HepG2 (cell line): Measurements from ENCODE around the gene MYRIP. TPM values are rescaled to one million over a fixed set of nuclear protein-coding genes. Genes with fewer than 3 reads are reported as not detected.

ENCODE experiments used
- ATAC-seq: fragments of 200-7000 bp; cut with Tn5 transposase; 3 replicates; pipeline ENCODE4 v1.9.1; 2020; ENCODE audit warnings: mild to moderate bottlenecking, moderate library complexity
- BruUV-seq: library from RNA; stranded (reverse); fragments of 400-500 nt; replicated peaks from 2 replicates; lab custom pipeline; 2021; lab: Mats Ljungman, UMichigan
- CTCF ChIA-PET: fragments of 300-600 bp; formaldehyde crosslinking; extraction: SDS; loops from one replicate; lab custom pipeline; 2021; ENCODE audit warnings: low total read pairs, inconsistent platforms, low intra/inter-chr PET ratio; lab: Yijun Ruan, JAX
- POLR2A ChIA-PET: fragments of 350-600 bp; sonication (Branson Sonifier 250); formaldehyde crosslinking; loops from one replicate; lab custom pipeline; 2020; ENCODE audit warnings: antibody characterized with exemption, inconsistent platforms; lab: Yijun Ruan, JAX
- DNase-seq: peaks from one replicate; pipeline ENCODE4 v3.0.0-alpha.2; 2015; ENCODE audit warnings: low spot score
- FAIRE-seq: peaks from 3 replicates; lab custom pipeline; 2011; peaks lifted over from hg19 to GRCh38; lab: Jason Lieb, UNC
- H2AFZ ChIP-seq: one replicate; pipeline ENCODE4 v1.6.1; 2011; ENCODE audit warnings: low read length, inconsistent platforms
- H3K27ac ChIP-seq: fragments of 300-600 bp; 3 replicates; pipeline ENCODE4 v1.8.0; 2011; ENCODE audit warnings: mixed run types, mild to moderate bottlenecking, mixed read lengths, low read length, inconsistent platforms; ENCODE audit not compliant: insufficient read depth; ENCODE audit errors: extremely low read length
- H3K27me3 ChIP-seq, 2 experiments: fragments of 200-600 bp in 1 of 2; 2 replicates in 1 of 2; 3 replicates in 1 of 2; pipeline versions ENCODE4 v1.6.0 to v1.8.0; 2011; ENCODE audit warnings: low read length in 2 of 2, mild to moderate bottlenecking in 2 of 2, moderate library complexity in 2 of 2, inconsistent platforms in 1 of 2; ENCODE audit not compliant: insufficient read depth in 2 of 2, control insufficient read depth in 1 of 2
- H3K36me3 ChIP-seq, 2 experiments: fragments of 200-600 bp in 1 of 2; replicated peaks in 1 of 2; 2 replicates in 1 of 2; 3 replicates in 1 of 2; pipeline versions ENCODE4 v1.5.1 to v1.8.0; 2011; ENCODE audit warnings: low read length in 2 of 2, inconsistent platforms in 1 of 2; ENCODE audit not compliant: insufficient read depth in 2 of 2, control insufficient read depth in 1 of 2
- H3K4me1 ChIP-seq: 2 replicates; pipeline ENCODE4 v1.5.1; 2012; ENCODE audit warnings: low read length, inconsistent platforms; ENCODE audit not compliant: insufficient read depth
- H3K4me2 ChIP-seq: 2 replicates; pipeline ENCODE4 v1.6.0; 2011; ENCODE audit warnings: low read depth, low read length, inconsistent platforms
- H3K4me3 ChIP-seq, 3 experiments: fragments of 200-600 bp in 1 of 3; sonication (generic), shearing (Covaris generic) in 1 of 3; replicated peaks in 1 of 3; 2 replicates each; pipeline ENCODE4 v1.5.1; 2011 to 2016; ENCODE audit warnings: low read length in 3 of 3, inconsistent platforms in 2 of 3, low read depth in 2 of 3, mild to moderate bottlenecking in 2 of 3, control low read depth in 1 of 3, mixed read lengths in 1 of 3; ENCODE audit not compliant: insufficient read depth in 1 of 3
- H3K79me2 ChIP-seq: one replicate; pipeline ENCODE4 v1.6.1; 2011; ENCODE audit warnings: low read length, inconsistent platforms; ENCODE audit not compliant: insufficient read depth
- H3K9ac ChIP-seq: 2 replicates; pipeline ENCODE4 v1.6.0; 2011; ENCODE audit warnings: mild to moderate bottlenecking, low read depth, low read length, inconsistent platforms; ENCODE audit not compliant: insufficient read depth
- H3K9me3 ChIP-seq: 2 replicates; pipeline ENCODE4 v1.5.1; 2012; ENCODE audit warnings: mild to moderate bottlenecking, low read length
- H4K20me1 ChIP-seq: 2 replicates; pipeline ENCODE4 v1.6.0; 2011; ENCODE audit warnings: inconsistent platforms, mild to moderate bottlenecking, low read length, moderate library complexity; ENCODE audit not compliant: insufficient read depth
- AHR ChIP-seq: IDR thresholded peaks from 2 replicates; pipeline ENCODE4 v1.6.1; 2018; ENCODE audit warnings: missing genetic modification reagents, missing compliant biosample characterization
- IKZF5 ChIP-seq: IDR thresholded peaks from 2 replicates; pipeline ENCODE4 v1.6.1; 2018; ENCODE audit warnings: missing genetic modification reagents, mild to moderate bottlenecking, missing compliant biosample characterization
- PLRG1 ChIP-seq: fragments of 450-650 bp; conservative IDR thresholded peaks from 2 replicates; pipeline ENCODE4 v1.6.1; 2016
- PRDM15 ChIP-seq: sonication (generic); formaldehyde crosslinking; IDR thresholded peaks from 2 replicates; pipeline ENCODE4 v1.4.0; 2020; ENCODE audit warnings: missing genetic modification reagents
- SKI ChIP-seq: fragments of 450-650 bp; IDR thresholded peaks from one replicate; pipeline ENCODE4 v1.6.1; 2018; ENCODE audit warnings: mild to moderate bottlenecking; ENCODE audit not compliant: partially characterized antibody
- TARDBP ChIP-seq: sonication (generic); formaldehyde crosslinking; IDR thresholded peaks from 2 replicates; pipeline ENCODE4 v1.8.0; 2022; ENCODE audit warnings: mild to moderate bottlenecking, missing genetic modification reagents
- TBX3 ChIP-seq: fragments of 450-650 bp; IDR thresholded peaks from 2 replicates; pipeline ENCODE4 v1.6.1; 2017; ENCODE audit warnings: antibody characterized with exemption, mild to moderate bottlenecking, inconsistent platforms, borderline replicate concordance
- TEAD2 ChIP-seq: sonication (generic); formaldehyde crosslinking; IDR thresholded peaks from 2 replicates; pipeline ENCODE4 v1.9.0; 2021; ENCODE audit warnings: missing genetic modification reagents
- TRIM22 ChIP-seq: fragments of 450-650 bp; IDR thresholded peaks from 2 replicates; pipeline ENCODE4 v1.6.1; 2017
- ZNF329 ChIP-seq: sonication (generic); formaldehyde crosslinking; IDR thresholded peaks from 2 replicates; pipeline ENCODE4 v1.9.0; 2021; ENCODE audit warnings: low read depth, mild to moderate bottlenecking, missing genetic modification reagents
- ZNF333 ChIP-seq: sonication (generic); formaldehyde crosslinking; IDR thresholded peaks from 2 replicates; pipeline ENCODE4 v1.4.0; 2020; ENCODE audit warnings: mild to moderate bottlenecking, missing genetic modification reagents, borderline replicate concordance
- ZNF549 ChIP-seq: sonication (generic); formaldehyde crosslinking; IDR thresholded peaks from 2 replicates; pipeline ENCODE4 v1.5.0; 2020; ENCODE audit warnings: missing genetic modification reagents
- ZNF646 ChIP-seq: sonication (generic); formaldehyde crosslinking; IDR thresholded peaks from 2 replicates; pipeline ENCODE4 v1.9.0; 2021; ENCODE audit warnings: mild to moderate bottlenecking, missing genetic modification reagents
- WGBS: methylation state at CpG from one replicate; pipeline ENCODE4 v1.1.6; 2017; ENCODE audit warnings: low lambda C conversion rate; 5-methylcytosine and 5-hydroxymethylcytosine counted together
- in situ Hi-C: cut with HindIII; loops from 2 replicates; pipeline ENCODE4 v1.10.0; 2017; ENCODE audit warnings: low pct_unique_long_range_greater_than_20kb; ENCODE audit not compliant: extremely low pct_ligation_motif_present
- intact Hi-C: fragments of 100-400 bp; cut with micrococcal nuclease; formaldehyde crosslinking; loops from one replicate; pipeline ENCODE4 v1.10.0; 2022; ENCODE audit not compliant: unreplicated experiment
- polyA plus RNA-seq, 8 experiments: library from polyadenylated mRNA; depleted of rRNA in 3 of 8; stranded (reverse) in 7 of 8; unstranded in 1 of 8; fragments of >200 nt; fragmentation: Illumina TruSeq in 4 of 8; extraction: Trizol in 4 of 8; gene quantifications; 2 replicates each; pipeline versions ENCODE4 v1.2.1 to v1.2.3, GENCODE V29; 2011 to 2016; ENCODE audit warnings: low read depth in 4 of 8, missing spikeins in 1 of 8, mixed read lengths in 1 of 8; ENCODE audit not compliant: insufficient read depth in 1 of 8
- total RNA-seq, 5 experiments: library from RNA; depleted of rRNA; stranded (reverse); fragments of >200 nt; fragmentation: Illumina TruSeq; extraction: Trizol; gene quantifications; 2 replicates each; pipeline ENCODE4 v1.2.3, GENCODE V29; 2016; ENCODE audit warnings: low read depth in 1 of 5

Gene MYRIP
- total and polyA plus RNA-seq, 2 of the 13 experiments (the other 11 are each of a cell fraction or from before 2014, with no cell fraction given), result 0.64 to 0.84 TPM

- Histone ChIP-seq H3K79me2 (no peaks in the 10 kb centered on the region), H3K9ac (no peak overlapping the region), H2AFZ (no peak overlapping the region), H3K4me3 (no peak overlapping the region), H3K4me1 (no peaks in the 10 kb centered on the region), H3K27me3 (no peaks in the 10 kb centered on the region), H3K9me3 (no peaks in the 10 kb centered on the region), H3K27ac (no peak overlapping the region), H4K20me1 (no peaks in the 10 kb centered on the region; the same call in 1 of the 2 replicates), H3K4me2 (no peak overlapping the region), H3K36me3 (no peaks in the 10 kb centered on the region)
- ChIA-PET POLR2A (no interaction called here), CTCF (no interaction called here)
- 0% methylated on average over 1 of the region's 1 CpG for WGBS
- no TSS peak for BruUV-seq
- intact Hi-C loops (loop anchor here (10.0 kb wide), 1 partner anchor 358 kb away; no protein-coding TSS in a partner anchor), in situ Hi-C loops (no loop called here)
- DNase-seq (no peak), ATAC-seq (no peak), FAIRE-seq (no peak)
- TF ChIP-seq IKZF5 (CRISPR knock-in tag) (no peak), ZNF549 (CRISPR knock-in tag) (no peak), TARDBP (no peak), ZNF646 (CRISPR knock-in tag) (no peak), TRIM22 (no peak), SKI (no peak), ZNF333 (no peak), PLRG1 (no peak), ZNF329 (CRISPR knock-in tag) (no peak), AHR (CRISPR knock-in tag) (no peak), PRDM15 (CRISPR knock-in tag) (no peak), TEAD2 (CRISPR knock-in tag) (no peak), TBX3 (no peak)
These were observed 363.2 kb downstream of the MYRIP start for GRCh38 chr3:40172560-40172959.
